Loucy (cell line): ENCODE data around the gene CHST6.

ENCODE experiments used
- EZH2phosphoT487 ChIP-seq: fragments of 200-600 bp; IDR thresholded peaks from 2 replicates; pipeline ENCODE4 v1.6.1; 2018; ENCODE audit warnings: antibody characterized with exemption, mild to moderate bottlenecking, moderate library complexity, borderline replicate concordance
- TF ChIP-seq, protein P1 (sequence below): fragments of 200-600 bp; sonication (generic); conservative IDR thresholded peaks from 2 replicates; pipeline ENCODE4 v1.5.1; 2014; ENCODE audit warnings: mild to moderate bottlenecking, antibody characterized with exemption, low read length

DNA sequence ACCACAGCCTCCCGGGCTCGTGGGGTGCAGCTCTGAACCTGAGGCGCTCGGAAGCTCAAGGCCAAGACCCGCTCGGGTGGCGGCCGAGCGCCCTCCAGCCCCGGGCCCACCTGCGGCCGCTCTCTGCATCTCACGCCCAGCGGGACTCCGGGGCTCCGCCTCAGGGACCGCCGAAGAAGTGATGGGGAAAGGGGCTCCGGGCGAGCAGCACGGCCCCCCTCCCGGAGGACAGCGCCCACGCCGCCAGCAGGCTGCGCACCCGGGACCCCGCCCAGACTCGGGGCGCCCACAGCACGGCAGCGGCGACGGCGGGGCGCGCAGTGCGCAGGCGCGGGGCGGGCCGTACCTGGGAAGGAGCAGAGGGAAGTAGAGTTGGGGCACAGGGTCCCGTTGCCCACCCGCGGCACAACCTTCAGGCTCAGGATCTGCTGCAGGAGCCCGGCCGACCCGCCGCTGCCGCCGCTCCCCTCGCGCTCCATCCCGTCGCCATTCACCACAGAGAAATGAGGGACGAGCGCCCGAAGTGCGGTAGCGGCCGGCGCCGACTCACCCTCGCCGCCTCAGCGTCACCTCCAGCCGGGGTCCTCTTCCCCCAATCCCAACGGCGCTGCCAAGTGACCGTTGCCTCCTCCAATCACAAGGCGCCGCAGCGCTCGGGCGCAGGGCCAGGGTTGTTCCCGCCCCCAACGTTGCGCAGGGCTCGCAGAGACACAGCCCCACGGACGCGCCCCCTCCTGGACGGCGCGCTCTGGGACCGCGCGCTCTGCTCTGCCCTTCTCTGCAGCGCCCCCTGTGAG is 30.9 kb downstream of the CHST6 start, which contains the start of gene TMEM170A:
- TF ChIP-seq, protein P1, sequence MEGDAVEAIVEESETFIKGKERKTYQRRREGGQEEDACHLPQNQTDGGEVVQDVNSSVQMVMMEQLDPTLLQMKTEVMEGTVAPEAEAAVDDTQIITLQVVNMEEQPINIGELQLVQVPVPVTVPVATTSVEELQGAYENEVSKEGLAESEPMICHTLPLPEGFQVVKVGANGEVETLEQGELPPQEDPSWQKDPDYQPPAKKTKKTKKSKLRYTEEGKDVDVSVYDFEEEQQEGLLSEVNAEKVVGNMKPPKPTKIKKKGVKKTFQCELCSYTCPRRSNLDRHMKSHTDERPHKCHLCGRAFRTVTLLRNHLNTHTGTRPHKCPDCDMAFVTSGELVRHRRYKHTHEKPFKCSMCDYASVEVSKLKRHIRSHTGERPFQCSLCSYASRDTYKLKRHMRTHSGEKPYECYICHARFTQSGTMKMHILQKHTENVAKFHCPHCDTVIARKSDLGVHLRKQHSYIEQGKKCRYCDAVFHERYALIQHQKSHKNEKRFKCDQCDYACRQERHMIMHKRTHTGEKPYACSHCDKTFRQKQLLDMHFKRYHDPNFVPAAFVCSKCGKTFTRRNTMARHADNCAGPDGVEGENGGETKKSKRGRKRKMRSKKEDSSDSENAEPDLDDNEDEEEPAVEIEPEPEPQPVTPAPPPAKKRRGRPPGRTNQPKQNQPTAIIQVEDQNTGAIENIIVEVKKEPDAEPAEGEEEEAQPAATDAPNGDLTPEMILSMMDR, result peak; percentile 100
- no peak for TF ChIP-seq EZH2phosphoT487
